ENCODE results near the gene RHOA. TPM values are rescaled to one million over a fixed set of nuclear protein-coding genes. Genes with fewer than 3 reads are reported as not detected.
"Not testable (repeated sequence)": the region's sequence is repeated elsewhere in the genome, so short reads cannot be mapped to it uniquely, and the experiment has no call there.

Gene RHOA
- total RNA-seq, 1 experiment from 2014 or later = 612 TPM

GRCh38 chr3:49362561-49362960 lies 49.2 kb downstream of the RHOA start:
- DNase-seq (ENCODE audit: low spot score) = no peak

GRCh38 chr3:49359623-49360022 lies 52.2 kb downstream of the RHOA start:
- peak; percentile 49 for DNase-seq (ENCODE audit: low spot score)

GRCh38 chr3:49358884-49359225 lies 52.9 kb downstream of the RHOA start:
- no peak for DNase-seq (ENCODE audit: low spot score)

- peak; percentile 89 for DNase-seq (ENCODE audit: low spot score)
Observed at GRCh38 chr3:49358217-49358883, 53.4 kb downstream of the RHOA start, which contains the start of gene GPX1. GPX1 (minus strand) TSS chr3:49358353; CDS start chr3:49358278, 75 bp downstream.

GRCh38 chr3:49357443-49358216 lies 54.1 kb downstream of the RHOA start:
- peak; percentile 81 for DNase-seq (ENCODE audit: low spot score)

GRCh38 chr3:49357095-49357442 lies 54.7 kb downstream of the RHOA start:
- not testable (repeated sequence) for DNase-seq (ENCODE audit: low spot score)

GRCh38 chr3:49352890-49353421 lies 58.8 kb downstream of the RHOA start:
- no peak for DNase-seq (ENCODE audit: low spot score)

DNA sequence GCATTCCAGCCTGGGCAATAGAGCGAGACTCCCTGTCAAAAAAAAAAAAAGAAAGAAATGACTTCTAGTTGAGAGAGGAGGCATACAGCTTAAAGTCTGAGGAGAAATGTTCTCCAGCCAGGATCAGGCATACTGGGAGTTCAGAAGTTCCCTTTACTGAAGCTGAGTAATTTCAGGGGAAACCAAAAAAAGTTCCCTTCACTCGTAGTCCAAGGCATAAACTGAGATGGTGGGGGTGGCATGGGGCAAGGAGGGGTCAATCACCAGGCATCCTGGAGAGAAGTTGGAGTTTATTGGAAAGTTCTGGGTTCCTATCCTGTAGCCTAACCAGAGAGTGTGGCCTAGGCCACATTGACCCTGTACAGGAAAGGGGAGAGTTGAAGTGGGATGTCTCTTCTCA lies 59.5 kb downstream of the RHOA start:
- no peak for DNase-seq (ENCODE audit: low spot score)

DNA sequence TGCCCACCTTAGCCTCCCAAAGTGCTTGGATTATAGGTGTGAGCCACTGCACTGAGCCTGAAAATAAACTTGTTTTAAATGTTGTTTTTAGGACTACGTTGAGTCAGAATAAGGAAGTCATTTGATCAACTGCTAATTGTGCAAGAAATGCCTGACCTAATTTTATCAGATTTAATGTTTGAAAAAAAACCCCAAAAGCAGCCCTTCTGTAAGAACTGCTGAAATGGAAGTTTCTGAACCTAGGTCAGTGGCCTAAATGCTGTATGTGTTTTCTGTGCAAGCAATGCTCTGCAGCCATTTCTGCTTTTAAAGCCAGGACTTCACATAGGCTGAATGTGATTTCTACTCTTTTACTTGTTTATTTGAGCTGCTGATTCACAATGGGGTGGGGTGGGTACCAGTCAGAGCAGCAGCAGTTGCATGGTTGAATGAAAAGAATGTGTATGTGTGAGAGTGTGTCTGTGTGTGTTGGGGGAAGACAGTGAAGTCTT lies 60.2 kb downstream of the RHOA start:
- peak; percentile 68 for DNase-seq (ENCODE audit: low spot score)

- no peak for DNase-seq (ENCODE audit: low spot score)
Observed at GRCh38 chr3:49349348-49350114, 62.2 kb downstream of the RHOA start.

DNA sequence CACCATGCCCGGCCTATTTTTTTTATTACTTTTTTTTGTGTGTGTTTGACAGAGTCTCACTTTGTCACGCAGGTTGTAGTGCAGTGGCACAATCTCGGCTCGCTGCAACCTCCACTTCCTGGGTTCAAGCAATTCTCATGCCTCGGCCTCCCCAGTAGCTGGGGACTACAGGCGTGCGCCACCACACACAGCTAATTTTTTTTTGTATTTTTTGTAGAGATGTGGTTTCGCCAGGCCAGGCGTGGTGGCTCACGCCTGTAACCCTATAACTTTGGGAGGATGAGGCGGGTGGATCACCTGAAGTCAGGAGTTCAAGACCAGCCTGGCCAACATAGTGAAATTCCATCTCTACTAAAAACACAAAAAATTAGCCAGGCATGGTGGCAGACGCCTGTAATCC lies 63.4 kb downstream of the RHOA start:
- DNase-seq (ENCODE audit: low spot score) = not testable (repeated sequence)

DNA sequence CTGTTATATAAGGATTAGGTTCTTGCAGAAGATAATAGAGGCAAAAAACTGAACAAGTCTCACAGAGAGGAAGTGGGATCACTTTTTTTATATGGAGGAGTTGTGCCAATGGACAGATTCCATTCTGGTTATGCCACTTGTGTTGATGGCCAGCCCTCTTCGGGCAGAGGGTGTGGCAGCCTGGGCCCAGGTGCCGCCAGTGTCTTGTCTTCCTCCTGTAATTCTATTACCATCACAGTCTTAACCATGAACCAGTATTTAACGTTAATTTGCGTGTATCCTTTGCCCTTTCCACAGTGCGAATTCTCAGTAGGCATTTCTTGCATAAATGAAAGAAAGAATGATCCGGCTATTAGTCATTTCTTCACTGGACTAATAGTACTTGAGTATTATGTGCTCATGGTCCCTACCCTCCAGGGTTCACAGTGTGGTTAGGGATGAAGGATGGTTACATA lies 65.0 kb downstream of the RHOA start:
- peak; percentile 60 for DNase-seq (ENCODE audit: low spot score)

DNA sequence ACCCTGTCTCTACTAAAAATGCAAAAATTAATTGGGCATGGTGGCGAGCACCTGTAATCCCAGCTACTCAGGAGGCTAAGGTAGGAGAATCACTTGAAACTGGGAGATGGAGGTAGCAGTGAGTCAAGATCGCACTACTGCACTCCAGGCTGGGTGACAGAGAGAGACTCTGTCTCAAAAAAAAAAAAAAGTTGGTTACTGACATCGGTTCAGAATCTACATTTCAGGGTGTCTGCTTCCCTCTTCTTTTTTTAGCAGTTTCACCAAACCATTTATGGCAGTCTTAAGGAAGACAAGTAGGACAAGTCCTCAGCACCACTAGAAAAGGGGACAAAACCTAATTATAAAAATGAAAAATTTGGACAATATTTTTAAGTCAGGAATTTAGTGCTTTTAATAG lies 68.6 kb downstream of the RHOA start:
- no peak for DNase-seq (ENCODE audit: low spot score)

DNA sequence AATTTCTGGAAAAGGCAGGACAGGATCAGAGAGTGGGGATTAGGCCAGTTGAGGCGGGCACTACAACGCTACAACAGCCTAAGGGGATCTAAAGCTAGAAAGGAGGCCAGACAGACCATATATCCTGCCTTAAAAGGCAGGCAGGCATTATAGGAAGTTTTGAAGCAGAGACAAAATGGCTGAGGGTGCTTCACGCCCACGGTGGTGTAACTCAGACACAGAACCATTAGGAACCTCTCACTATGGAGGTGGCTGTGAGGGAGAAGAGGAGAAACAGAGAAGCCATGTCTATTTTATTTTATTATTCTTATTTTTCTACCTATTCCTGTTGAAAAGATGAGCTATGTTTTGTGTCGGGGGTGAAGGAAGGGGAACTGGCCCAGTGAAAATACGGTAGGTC lies 69.8 kb downstream of the RHOA start:
- DNase-seq (ENCODE audit: low spot score) = no peak

DNA sequence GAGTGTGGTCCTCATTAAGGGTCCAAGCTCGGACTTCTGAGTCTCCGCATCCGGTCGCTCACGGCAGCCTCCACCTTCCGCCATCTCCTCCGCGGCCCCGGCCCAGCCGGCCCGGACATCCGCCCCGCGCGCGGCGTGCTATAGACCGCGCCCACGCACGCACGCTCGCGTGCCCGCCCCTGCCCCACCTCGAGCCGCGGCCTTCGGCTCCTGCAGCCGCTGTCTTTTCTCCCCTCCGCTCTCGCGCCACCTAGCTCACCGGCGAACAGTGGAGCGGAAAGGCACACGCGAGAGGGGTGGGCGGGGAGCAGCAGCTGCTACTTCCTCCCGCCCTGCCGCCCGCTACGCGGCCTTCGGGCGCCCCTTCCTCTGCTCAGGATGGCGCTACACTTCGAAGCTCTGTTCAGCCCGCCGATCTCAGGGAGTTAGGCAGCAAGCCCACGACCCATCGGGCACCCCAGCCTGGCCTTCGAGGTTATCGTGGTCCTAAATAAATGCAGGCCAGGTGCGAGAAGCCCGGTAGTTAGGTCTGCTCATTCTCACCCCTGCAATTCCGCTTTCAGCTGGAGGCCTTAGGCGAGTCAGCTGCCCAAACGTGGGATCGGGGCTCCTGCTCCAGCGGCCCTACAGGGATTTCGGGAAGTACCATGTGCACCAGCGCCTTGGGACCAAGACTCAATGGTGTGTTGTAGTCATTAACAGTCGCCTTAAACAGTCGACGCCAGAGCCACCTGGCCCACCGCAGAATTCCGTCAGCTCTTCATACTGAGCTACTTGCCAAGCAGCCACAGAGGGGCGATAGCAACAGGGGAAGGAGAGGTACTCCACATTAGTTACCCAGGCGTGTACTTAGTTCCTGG lies 71.6 kb downstream of the RHOA start, which contains the start of gene USP4:
Gene USP4 (minus strand): TSS at position 113 of the 860 bp plus-strand sequence. CDS start 29 bp downstream, at position 84.
- DNase-seq (ENCODE audit: low spot score) = peak; percentile 73

DNA sequence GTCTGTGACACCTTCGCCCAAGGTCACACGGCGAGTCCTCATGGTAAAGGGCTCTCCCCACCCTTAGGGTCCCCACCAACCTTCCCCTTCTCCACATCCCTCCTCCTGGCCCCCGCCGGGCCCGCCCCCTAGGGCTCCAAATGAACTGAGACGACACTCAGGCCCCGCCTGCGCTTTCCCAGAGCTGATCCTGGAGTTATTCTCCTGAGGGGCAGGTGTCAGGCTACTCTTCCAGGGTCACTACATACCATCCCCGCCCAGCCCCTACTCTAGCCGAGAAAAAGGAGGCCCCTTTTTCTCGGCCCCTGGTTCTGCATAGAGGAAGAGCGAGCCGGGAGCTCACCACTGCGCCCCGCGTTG lies 72.2 kb downstream of the RHOA start:
- no peak for DNase-seq (ENCODE audit: low spot score)

- DNase-seq (ENCODE audit: low spot score) = no peak
Observed at GRCh38 chr3:49333916-49334633, 77.7 kb downstream of the RHOA start.

- DNase-seq (ENCODE audit: low spot score) = no peak
Observed at GRCh38 chr3:49333091-49333490, 78.7 kb downstream of the RHOA start.

- DNase-seq (ENCODE audit: low spot score) = no peak
Observed at GRCh38 chr3:49329186-49329585, 82.6 kb downstream of the RHOA start.

GRCh38 chr3:49328350-49328749 lies 83.4 kb downstream of the RHOA start:
- not testable (repeated sequence) for DNase-seq (ENCODE audit: low spot score)

Data from A172 (cell line).